Stimulated activated effector memory CD8-positive, alpha-beta T cell treated with anti-CD3 and anti-CD28 coated beads, Interleukin-12 subunit alpha, Interleukin-12 subunit beta, amount 100 ng/mL, for 72 hours (primary cell): ENCODE measurements around the gene ZACN.

ENCODE experiments used
- ATAC-seq: fragments of 150-1000 bp; cut with Tn5 transposase; 2 replicates; pipeline ENCODE4 v1.10.0; 2021
- DNase-seq, 2 donors: peaks; one replicate each; pipeline ENCODE4 v3.0.0; 2021 to 2022; ENCODE audit warnings: low spot score in 2 of 2
- H3K27ac Mint-ChIP-seq: one replicate; pipeline ENCODE4 v1.8.0; 2022; ENCODE audit warnings: mild to moderate bottlenecking, mixed read lengths
- H3K36me3 Mint-ChIP-seq: one replicate; pipeline ENCODE4 v1.8.0; 2022; ENCODE audit warnings: mild to moderate bottlenecking, mixed read lengths
- H3K4me1 Mint-ChIP-seq: one replicate; pipeline ENCODE4 v1.8.0; 2022; ENCODE audit warnings: mixed read lengths
- H3K4me3 Mint-ChIP-seq: one replicate; pipeline ENCODE4 v1.8.0; 2022; ENCODE audit warnings: mild to moderate bottlenecking, mixed read lengths
- H3K9me3 Mint-ChIP-seq: one replicate; pipeline ENCODE4 v1.8.0; 2022; ENCODE audit warnings: mixed read lengths

ZACN gene

GRCh38 chr17:76124582-76125390, 45.8 kb downstream of the ZACN start:
- DNase-seq (no peak), ATAC-seq (no peak)
- no peaks in the 10 kb centered on the region for H3K36me3 Mint-ChIP-seq
- peak overlapping the region; percentile 40 for H3K27ac Mint-ChIP-seq
- H3K4me3 Mint-ChIP-seq: no peak overlapping the region
- H3K4me1 Mint-ChIP-seq: peaks cover 10% of the 10 kb centered on the region
- no peaks in the 10 kb centered on the region for H3K9me3 Mint-ChIP-seq

GRCh38 chr17:76125391-76125675, 46.4 kb downstream of the ZACN start:
- Mint-ChIP-seq H3K4me1 (peaks cover 10% of the 10 kb centered on the region), H3K36me3 (no peaks in the 10 kb centered on the region), H3K9me3 (no peaks in the 10 kb centered on the region), H3K4me3 (no peak overlapping the region), H3K27ac (peak overlapping the region; percentile 40)
- DNase-seq (no peak), ATAC-seq (no peak)

GRCh38 chr17:76125922-76126321, 46.9 kb downstream of the ZACN start:
- DNase-seq (no peak), ATAC-seq (no peak)
- no peaks in the 10 kb centered on the region for H3K36me3 Mint-ChIP-seq
- no peak overlapping the region for H3K27ac Mint-ChIP-seq
- peaks cover 10% of the 10 kb centered on the region for H3K4me1 Mint-ChIP-seq
- no peaks in the 10 kb centered on the region for H3K9me3 Mint-ChIP-seq
- no peak overlapping the region for H3K4me3 Mint-ChIP-seq

- ATAC-seq: peak; percentile 43
- Mint-ChIP-seq H3K9me3 (no peaks in the 10 kb centered on the region), H3K36me3 (peaks cover 6% of the 10 kb centered on the region), H3K27ac (peak overlapping the region; percentile 84), H3K4me1 (peaks cover 17% of the 10 kb centered on the region), H3K4me3 (no peak overlapping the region)
- DNase-seq: no peak
These were observed 51.5 kb downstream of the ZACN start for GRCh38 chr17:76130473-76130872.

GRCh38 chr17:76131051-76131691, 52.2 kb downstream of the ZACN start:
- Mint-ChIP-seq H3K27ac (peak overlapping the region; percentile 84), H3K36me3 (peaks cover 6% of the 10 kb centered on the region), H3K4me3 (no peak overlapping the region), H3K9me3 (no peaks in the 10 kb centered on the region), H3K4me1 (peaks cover 19% of the 10 kb centered on the region)
- ATAC-seq (no peak), DNase-seq (no peak)

GRCh38 chr17:76131692-76132573, 53.0 kb downstream of the ZACN start:
- no peak overlapping the region for H3K4me3 Mint-ChIP-seq
- H3K9me3 Mint-ChIP-seq: no peaks in the 10 kb centered on the region
- H3K27ac Mint-ChIP-seq: peak overlapping the region; percentile 84
- H3K4me1 Mint-ChIP-seq: peaks cover 19% of the 10 kb centered on the region
- H3K36me3 Mint-ChIP-seq: peaks cover 6% of the 10 kb centered on the region
- DNase-seq (no peak), ATAC-seq (no peak)
